Measurements from ENCODE around the gene PITX2. TPM values are rescaled to one million over a fixed set of nuclear protein-coding genes. Genes with fewer than 3 reads are reported as not detected.

The PITX2 gene
- polyA plus RNA-seq, 2 donors, result 1.3 to 2.1 TPM

DNA sequence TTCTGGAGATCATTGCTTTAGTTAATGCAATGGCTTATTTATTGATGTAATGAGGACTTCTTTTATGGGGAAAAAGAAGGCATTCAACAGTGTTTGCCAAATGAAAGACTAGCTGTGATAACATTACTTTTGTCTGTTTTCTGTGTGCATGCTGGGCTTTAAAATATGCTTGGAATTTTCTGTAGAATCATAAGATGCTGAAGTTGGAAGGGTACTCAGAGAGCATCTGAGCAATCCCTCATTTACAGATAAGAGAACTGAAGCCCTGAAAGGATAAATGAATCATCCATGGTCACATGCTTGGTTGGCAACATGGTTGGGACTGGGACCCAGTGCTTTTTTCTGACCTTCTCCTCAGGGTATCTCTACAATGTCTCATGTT, 31.4 kb upstream of the PITX2 start:
- Histone ChIP-seq H3K4me1 (ENCODE audit: control insufficient read depth in 2 of 2, insufficient read depth in 2 of 2, low read length in 1 of 2) (no peaks in the 10 kb centered on the region), H3K27ac (ENCODE audit: low read depth in 2 of 2, low read length in 1 of 2) (no peak overlapping the region), H3K4me3 (ENCODE audit: low read depth in 1 of 2, low read length in 2 of 2) (no peak overlapping the region), H3K9me3 (ENCODE audit: control insufficient read depth in 2 of 2, insufficient read depth in 1 of 2, low read depth in 1 of 2, low read length in 1 of 2) (peaks cover 3 to 5% of the 10 kb centered on the region in 2 donors), H3K36me3 (ENCODE audit: control insufficient read depth in 2 of 2, insufficient read depth in 2 of 2, low read length in 1 of 2) (no peaks in the 10 kb centered on the region), H3K27me3 (ENCODE audit: control insufficient read depth in 1 of 2, insufficient read depth in 2 of 2, low read length in 2 of 2) (no peaks in the 10 kb centered on the region)

DNA sequence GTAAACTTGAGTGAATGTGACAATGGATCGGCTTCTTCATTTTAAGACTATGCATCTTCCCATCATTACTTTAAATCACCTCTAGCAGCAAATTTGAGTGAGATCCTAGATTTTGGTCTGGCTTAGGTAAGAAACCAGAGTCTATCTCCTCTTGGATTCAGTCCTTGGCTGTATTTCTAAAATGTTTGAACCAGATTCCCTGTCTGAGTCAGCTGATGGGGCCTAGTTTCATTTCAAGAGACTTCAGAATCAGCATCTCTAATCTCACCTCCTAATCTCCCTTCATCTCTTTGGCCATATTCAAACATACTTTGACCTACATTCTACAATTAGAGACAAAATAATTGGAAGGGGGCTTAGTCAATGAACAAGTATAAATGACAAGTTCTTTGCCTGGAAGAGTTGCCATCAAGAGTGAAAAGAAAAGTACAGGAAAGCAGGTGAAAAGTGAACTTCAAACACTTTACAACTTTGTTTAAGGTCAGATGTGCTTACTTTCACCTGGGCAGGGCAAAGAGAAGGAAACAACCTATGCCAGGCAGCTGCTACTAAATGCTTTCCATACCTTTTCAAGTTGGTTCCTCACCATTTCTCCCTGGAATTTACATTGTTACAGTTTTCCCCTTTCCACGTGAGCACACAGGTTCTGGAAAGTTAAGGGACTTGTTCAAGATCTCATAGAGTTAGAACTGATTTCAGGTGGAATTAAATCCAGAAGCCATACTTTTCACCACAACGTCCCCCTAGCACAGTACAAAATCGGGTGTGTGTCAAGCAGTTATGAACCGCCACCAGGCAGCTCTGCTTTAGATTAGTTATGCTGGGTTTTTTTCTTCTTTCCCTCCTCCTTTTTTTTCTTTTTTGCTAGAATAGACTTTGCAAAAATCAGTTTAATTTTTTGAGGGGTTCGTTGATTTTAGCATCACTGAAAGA, 30.7 kb upstream of the PITX2 start:
- H3K27me3 ChIP-seq (ENCODE audit: control insufficient read depth in 1 of 2, insufficient read depth in 2 of 2, low read length in 2 of 2), result no peaks in the 10 kb centered on the region
- peaks cover 0 to 5% of the 10 kb centered on the region in 2 donors for H3K9me3 ChIP-seq (ENCODE audit: control insufficient read depth in 2 of 2, insufficient read depth in 1 of 2, low read depth in 1 of 2, low read length in 1 of 2)
- 64 to 73% methylated on average over 6 of the region's 6 CpGs for WGBS, 2 donors
- H3K27ac ChIP-seq (ENCODE audit: low read depth in 2 of 2, low read length in 1 of 2), result no peak overlapping the region
- no peak overlapping the region for H3K4me3 ChIP-seq (ENCODE audit: low read depth in 1 of 2, low read length in 2 of 2)
- no peaks in the 10 kb centered on the region for H3K36me3 ChIP-seq (ENCODE audit: control insufficient read depth in 2 of 2, insufficient read depth in 2 of 2, low read length in 1 of 2)
- no peaks in the 10 kb centered on the region for H3K4me1 ChIP-seq (ENCODE audit: control insufficient read depth in 2 of 2, insufficient read depth in 2 of 2, low read length in 1 of 2)

DNA sequence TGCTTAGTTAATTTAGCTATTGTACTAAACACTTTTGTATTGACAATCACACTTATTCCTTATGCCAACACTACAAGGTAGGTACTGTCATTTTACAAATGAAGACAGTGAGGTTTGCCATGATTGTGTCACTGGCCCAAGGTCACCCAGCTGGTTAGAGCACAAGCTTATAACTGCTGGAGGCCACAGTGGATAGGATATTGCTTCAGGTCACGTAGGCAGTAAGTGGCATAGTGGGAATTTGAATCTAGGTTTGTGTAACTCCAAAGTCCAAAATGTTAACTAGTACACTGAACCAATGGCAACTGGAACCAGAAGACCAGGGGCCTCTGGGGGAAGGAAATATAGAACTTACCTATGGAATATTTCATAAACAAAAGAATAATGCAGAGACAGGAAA, 21.1 kb upstream of the PITX2 start:
- WGBS, 2 donors, result 68 to 69% methylated on average over 1 of the region's 1 CpG
- Histone ChIP-seq H3K27ac (ENCODE audit: low read depth in 2 of 2, low read length in 1 of 2) (no peak overlapping the region), H3K4me1 (ENCODE audit: control insufficient read depth in 2 of 2, insufficient read depth in 2 of 2, low read length in 1 of 2) (no peaks in the 10 kb centered on the region), H3K4me3 (ENCODE audit: low read depth in 1 of 2, low read length in 2 of 2) (no peak overlapping the region), H3K9me3 (ENCODE audit: control insufficient read depth in 2 of 2, insufficient read depth in 1 of 2, low read depth in 1 of 2, low read length in 1 of 2) (no peaks in the 10 kb centered on the region), H3K36me3 (ENCODE audit: control insufficient read depth in 2 of 2, insufficient read depth in 2 of 2, low read length in 1 of 2) (no peaks in the 10 kb centered on the region), H3K27me3 (ENCODE audit: control insufficient read depth in 1 of 2, insufficient read depth in 2 of 2, low read length in 2 of 2) (peaks cover 3 to 9% of the 10 kb centered on the region in 2 donors)

DNA sequence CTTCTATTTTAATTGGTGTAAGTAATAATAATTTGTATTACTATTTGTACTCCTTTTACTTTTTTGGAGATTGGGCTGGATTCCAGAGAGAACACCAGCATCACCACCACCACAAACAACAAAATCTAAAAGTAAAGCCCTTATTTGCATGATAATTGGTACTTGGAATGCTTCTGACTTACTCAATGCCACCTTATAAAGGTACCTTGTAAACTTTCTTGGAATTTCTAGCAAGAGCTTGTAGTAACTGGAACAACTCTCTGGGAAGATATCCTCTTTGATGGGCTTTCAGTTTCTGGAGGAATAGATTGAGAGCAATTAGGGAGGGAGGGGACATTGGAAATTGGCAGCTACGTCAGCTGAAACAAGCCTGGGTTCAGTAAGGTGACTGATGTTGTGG, 20.2 kb upstream of the PITX2 start:
- Histone ChIP-seq H3K4me3 (ENCODE audit: low read depth in 1 of 2, low read length in 2 of 2) (no peak overlapping the region), H3K27ac (ENCODE audit: low read depth in 2 of 2, low read length in 1 of 2) (no peak overlapping the region), H3K36me3 (ENCODE audit: control insufficient read depth in 2 of 2, insufficient read depth in 2 of 2, low read length in 1 of 2) (no peaks in the 10 kb centered on the region), H3K9me3 (ENCODE audit: control insufficient read depth in 2 of 2, insufficient read depth in 1 of 2, low read depth in 1 of 2, low read length in 1 of 2) (no peaks in the 10 kb centered on the region), H3K4me1 (ENCODE audit: control insufficient read depth in 2 of 2, insufficient read depth in 2 of 2, low read length in 1 of 2) (no peaks in the 10 kb centered on the region), H3K27me3 (ENCODE audit: control insufficient read depth in 1 of 2, insufficient read depth in 2 of 2, low read length in 2 of 2) (peaks cover 3 to 11% of the 10 kb centered on the region in 2 donors)
- WGBS, 2 donors, result 88 to 91% methylated on average over 1 of the region's 1 CpG

DNA sequence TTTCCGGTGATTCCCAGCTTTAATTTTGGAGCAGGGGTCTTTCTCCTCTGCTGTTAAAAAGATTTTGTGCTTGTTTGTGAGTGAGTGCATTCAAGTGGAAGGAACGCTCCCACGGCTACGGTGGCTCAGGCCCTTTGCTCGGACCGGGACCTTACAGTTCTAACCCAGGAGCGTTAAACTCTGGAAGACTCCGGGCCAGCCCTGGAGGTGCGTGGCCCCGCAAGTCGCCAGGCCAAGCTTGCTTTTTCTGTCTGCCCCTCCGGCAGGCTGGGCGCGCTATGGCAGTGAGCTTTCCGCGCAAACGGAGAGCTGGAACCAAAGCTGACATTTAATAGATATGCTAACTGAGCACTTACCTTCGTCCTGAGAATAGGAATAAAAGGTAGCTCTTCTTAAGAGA, 18.3 kb upstream of the PITX2 start:
- H3K27ac ChIP-seq (ENCODE audit: low read depth in 2 of 2, low read length in 1 of 2), result no peak overlapping the region
- no peaks in the 10 kb centered on the region for H3K36me3 ChIP-seq (ENCODE audit: control insufficient read depth in 2 of 2, insufficient read depth in 2 of 2, low read length in 1 of 2)
- peaks cover 5 to 6% of the 10 kb centered on the region in 2 donors for H3K4me1 ChIP-seq (ENCODE audit: control insufficient read depth in 2 of 2, insufficient read depth in 2 of 2, low read length in 1 of 2)
- WGBS, 2 donors, result 19 to 25% methylated on average over 18 of the region's 18 CpGs
- H3K27me3 ChIP-seq (ENCODE audit: control insufficient read depth in 1 of 2, insufficient read depth in 2 of 2, low read length in 2 of 2), result peaks cover 3 to 18% of the 10 kb centered on the region in 2 donors
- H3K9me3 ChIP-seq (ENCODE audit: control insufficient read depth in 2 of 2, insufficient read depth in 1 of 2, low read depth in 1 of 2, low read length in 1 of 2), result no peaks in the 10 kb centered on the region
- H3K4me3 ChIP-seq (ENCODE audit: low read depth in 1 of 2, low read length in 2 of 2), result no peak overlapping the region

DNA sequence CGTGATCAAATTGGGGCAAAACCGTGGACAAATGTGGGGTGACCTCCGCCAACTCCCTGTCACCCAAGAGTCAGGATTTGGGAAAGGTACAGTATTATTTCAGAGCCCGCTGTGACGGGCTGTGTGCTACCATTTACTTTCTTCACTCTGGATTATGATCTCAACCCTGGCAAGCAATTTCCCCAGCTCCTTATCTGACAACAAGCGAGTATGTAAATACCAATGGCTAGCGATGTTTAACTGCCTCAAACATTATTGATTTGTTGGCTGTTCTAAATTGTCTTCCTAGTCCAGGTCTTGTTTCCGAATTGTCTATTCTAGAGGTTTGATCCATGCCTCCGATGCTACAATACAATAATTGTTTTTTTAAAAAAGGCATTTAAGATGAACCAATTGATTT, 17.7 kb upstream of the PITX2 start:
- Histone ChIP-seq H3K4me1 (ENCODE audit: control insufficient read depth in 2 of 2, insufficient read depth in 2 of 2, low read length in 1 of 2) (peaks cover 5 to 6% of the 10 kb centered on the region in 2 donors), H3K36me3 (ENCODE audit: control insufficient read depth in 2 of 2, insufficient read depth in 2 of 2, low read length in 1 of 2) (no peaks in the 10 kb centered on the region), H3K27ac (ENCODE audit: low read depth in 2 of 2, low read length in 1 of 2) (no peak overlapping the region), H3K4me3 (ENCODE audit: low read depth in 1 of 2, low read length in 2 of 2) (no peak overlapping the region), H3K27me3 (ENCODE audit: control insufficient read depth in 1 of 2, insufficient read depth in 2 of 2, low read length in 2 of 2) (peaks cover 3 to 18% of the 10 kb centered on the region in 2 donors), H3K9me3 (ENCODE audit: control insufficient read depth in 2 of 2, insufficient read depth in 1 of 2, low read depth in 1 of 2, low read length in 1 of 2) (no peaks in the 10 kb centered on the region)
- 24 to 25% methylated on average over 9 of the region's 9 CpGs for WGBS, 2 donors

DNA sequence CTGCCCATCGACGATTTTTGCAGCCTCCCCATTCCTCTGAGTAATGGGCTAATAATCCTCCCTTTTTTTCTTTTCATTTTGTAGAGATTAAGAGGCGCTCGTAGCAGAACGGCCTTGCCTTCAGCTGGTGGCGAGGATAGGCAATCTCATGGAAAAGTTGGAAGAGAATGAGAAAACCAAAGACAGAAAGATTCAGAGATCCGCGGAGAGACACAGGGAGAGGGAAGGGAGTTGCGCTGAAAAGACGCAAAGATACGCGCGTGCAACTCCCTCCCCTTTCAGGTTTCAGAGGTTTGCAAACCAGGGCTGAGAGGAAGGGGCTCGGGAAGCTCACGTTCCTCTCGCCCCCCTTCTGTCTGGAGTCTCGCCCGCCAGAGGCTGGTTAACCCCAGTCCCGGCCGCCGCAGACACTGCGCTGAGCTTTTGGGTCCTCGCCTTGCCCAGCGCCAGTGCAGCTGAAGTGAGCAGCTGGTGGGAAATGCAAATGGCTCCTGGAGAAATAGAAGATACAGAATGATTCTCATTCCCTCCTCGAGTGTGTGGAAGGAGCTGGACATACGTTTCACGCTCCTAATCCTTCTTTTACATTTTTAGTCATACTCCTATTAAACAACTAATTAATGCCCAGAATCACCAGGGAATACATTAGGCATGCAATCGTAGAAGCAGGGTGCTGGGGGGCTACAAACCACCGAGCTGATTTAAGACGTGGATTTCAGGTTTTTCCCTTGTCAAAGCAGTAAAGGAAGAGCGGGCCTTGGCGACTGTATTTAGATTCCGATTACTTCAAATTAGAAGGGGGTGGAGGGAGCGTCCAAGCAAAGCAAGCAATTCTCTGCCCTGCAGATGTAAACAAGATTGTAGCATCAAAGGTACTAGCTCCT, 16.6 kb upstream of the PITX2 start:
- WGBS, 2 donors, result 22 to 23% methylated on average over 34 of the region's 34 CpGs
- Histone ChIP-seq H3K27ac (ENCODE audit: low read depth in 2 of 2, low read length in 1 of 2) (no peak overlapping the region), H3K4me3 (ENCODE audit: low read depth in 1 of 2, low read length in 2 of 2) (no peak overlapping the region), H3K36me3 (ENCODE audit: control insufficient read depth in 2 of 2, insufficient read depth in 2 of 2, low read length in 1 of 2) (no peaks in the 10 kb centered on the region), H3K4me1 (ENCODE audit: control insufficient read depth in 2 of 2, insufficient read depth in 2 of 2, low read length in 1 of 2) (peaks cover 5 to 6% of the 10 kb centered on the region in 2 donors), H3K27me3 (ENCODE audit: control insufficient read depth in 1 of 2, insufficient read depth in 2 of 2, low read length in 2 of 2) (peaks cover 3 to 18% of the 10 kb centered on the region in 2 donors), H3K9me3 (ENCODE audit: control insufficient read depth in 2 of 2, insufficient read depth in 1 of 2, low read depth in 1 of 2, low read length in 1 of 2) (no peaks in the 10 kb centered on the region)

DNA sequence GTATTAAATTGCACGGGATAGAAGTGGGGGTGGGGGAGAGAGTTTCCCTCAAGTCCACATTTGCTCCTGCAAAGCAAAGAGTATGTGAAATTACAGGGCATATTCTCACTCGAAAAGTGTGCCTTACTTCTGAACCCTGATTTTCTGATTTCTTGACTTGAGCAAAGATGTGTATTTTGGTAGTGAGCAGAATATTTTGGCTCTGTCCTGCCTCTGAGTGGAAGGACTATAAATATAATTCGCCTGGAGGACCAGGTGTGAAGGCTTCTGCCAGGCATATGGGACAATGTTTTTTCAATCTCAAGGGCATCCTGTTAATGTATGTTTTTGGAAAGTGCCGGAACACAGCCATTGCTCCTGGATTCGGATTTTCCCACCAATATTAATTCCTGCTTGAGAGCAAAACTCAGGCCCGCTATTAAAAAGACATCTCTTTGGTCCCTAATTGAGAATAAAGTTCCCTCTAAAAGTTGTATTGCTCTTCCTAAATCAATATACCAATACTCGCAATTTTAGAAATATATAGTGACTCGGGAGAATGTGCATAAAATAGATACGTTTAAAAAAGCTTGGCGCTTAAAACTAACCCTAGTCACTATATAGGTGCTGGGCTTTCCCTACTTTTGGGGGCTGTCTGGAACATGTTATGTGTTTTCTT, 15.3 kb upstream of the PITX2 start:
- Histone ChIP-seq H3K4me3 (ENCODE audit: low read depth in 1 of 2, low read length in 2 of 2) (no peak overlapping the region), H3K27ac (ENCODE audit: low read depth in 2 of 2, low read length in 1 of 2) (no peak overlapping the region), H3K9me3 (ENCODE audit: control insufficient read depth in 2 of 2, insufficient read depth in 1 of 2, low read depth in 1 of 2, low read length in 1 of 2) (no peaks in the 10 kb centered on the region), H3K27me3 (ENCODE audit: control insufficient read depth in 1 of 2, insufficient read depth in 2 of 2, low read length in 2 of 2) (peaks cover 8 to 23% of the 10 kb centered on the region in 2 donors), H3K36me3 (ENCODE audit: control insufficient read depth in 2 of 2, insufficient read depth in 2 of 2, low read length in 1 of 2) (no peaks in the 10 kb centered on the region), H3K4me1 (ENCODE audit: control insufficient read depth in 2 of 2, insufficient read depth in 2 of 2, low read length in 1 of 2) (peaks cover 5 to 6% of the 10 kb centered on the region in 2 donors)
- WGBS, 2 donors, result 25 to 31% methylated on average over 10 of the region's 10 CpGs

DNA sequence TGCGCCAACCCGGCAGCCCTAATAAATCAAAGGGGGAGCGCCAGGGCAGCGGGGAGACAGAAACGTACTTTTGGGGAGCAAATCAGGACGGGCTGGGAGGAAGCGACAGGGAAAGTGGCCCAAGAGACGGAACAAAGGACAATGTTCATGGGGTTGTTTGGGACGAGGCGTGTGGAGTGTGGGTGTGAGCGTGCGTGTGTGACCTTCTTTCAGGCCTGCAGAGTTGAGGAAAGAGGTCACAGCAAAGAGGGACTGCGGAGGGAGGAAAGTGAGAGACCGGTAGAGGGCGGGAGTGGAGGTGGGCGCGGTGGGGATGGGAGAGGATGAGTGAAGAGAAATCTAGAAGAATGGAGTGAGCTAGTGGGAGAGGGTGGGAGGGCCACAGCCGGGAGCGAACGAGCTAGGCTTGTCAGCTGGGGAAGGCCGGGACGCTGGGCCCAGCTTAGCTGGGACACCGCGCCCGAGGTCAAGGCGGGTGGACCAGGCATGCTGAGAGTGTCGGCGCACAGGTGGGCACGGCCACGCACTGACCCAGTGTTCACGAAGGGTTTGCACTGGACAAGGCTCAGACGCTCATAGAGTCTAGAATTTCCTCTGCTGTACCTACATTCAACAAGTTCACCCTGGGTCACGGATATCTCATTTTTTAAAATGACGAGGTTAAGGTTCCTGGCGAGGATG, 14.7 kb upstream of the PITX2 start:
- Histone ChIP-seq H3K27me3 (ENCODE audit: control insufficient read depth in 1 of 2, insufficient read depth in 2 of 2, low read length in 2 of 2) (peaks cover 8 to 25% of the 10 kb centered on the region in 2 donors), H3K4me3 (ENCODE audit: low read depth in 1 of 2, low read length in 2 of 2) (peak overlapping the region in 1 of 2 donors; percentile 40), H3K36me3 (ENCODE audit: control insufficient read depth in 2 of 2, insufficient read depth in 2 of 2, low read length in 1 of 2) (no peaks in the 10 kb centered on the region), H3K27ac (ENCODE audit: low read depth in 2 of 2, low read length in 1 of 2) (peak overlapping the region in 1 of 2 donors; percentile 58), H3K4me1 (ENCODE audit: control insufficient read depth in 2 of 2, insufficient read depth in 2 of 2, low read length in 1 of 2) (peaks cover 5 to 6% of the 10 kb centered on the region in 2 donors), H3K9me3 (ENCODE audit: control insufficient read depth in 2 of 2, insufficient read depth in 1 of 2, low read depth in 1 of 2, low read length in 1 of 2) (no peaks in the 10 kb centered on the region)
- 14 to 19% methylated on average over 31 to 35 of the region's 35 CpGs for WGBS, 2 donors
